Mesendoderm (in vitro differentiated cells): ENCODE measurements around the gene GARIN5B.

Source experiments
- DNase-seq: peaks from one replicate; pipeline ENCODE4 v3.0.0; 2013
- H2AK5ac ChIP-seq: 2 replicates; pipeline ENCODE4 v1.6.1; 2013; ENCODE audit warnings: low read length, inconsistent platforms
- H2BK120ac ChIP-seq: 2 replicates; pipeline ENCODE4 v1.6.1; 2013; ENCODE audit warnings: low read depth, mild to moderate bottlenecking, low read length, moderate library complexity, mixed read lengths
- H2BK15ac ChIP-seq: replicated peaks from 2 replicates; pipeline ENCODE4 v1.6.1; 2013; ENCODE audit warnings: low read depth, mild to moderate bottlenecking, moderate library complexity
- H2BK5ac ChIP-seq: 2 replicates; pipeline ENCODE4 v1.6.1; 2013; ENCODE audit warnings: low read length, inconsistent platforms
- H3K18ac ChIP-seq: 2 replicates; pipeline ENCODE4 v1.6.1; 2013; ENCODE audit warnings: mild to moderate bottlenecking, low read length, mixed read lengths
- H3K23ac ChIP-seq: one replicate; pipeline ENCODE4 v1.6.1; 2013; ENCODE audit warnings: low read length
- H3K27ac ChIP-seq: 2 replicates; pipeline ENCODE4 v1.5.1; 2013; ENCODE audit warnings: low read depth, mild to moderate bottlenecking, inconsistent platforms, low read length, moderate library complexity
- H3K27me3 ChIP-seq: 2 replicates; pipeline ENCODE4 v1.6.1; 2013; ENCODE audit warnings: low read length, control low read depth, mild to moderate bottlenecking, inconsistent platforms; ENCODE audit not compliant: insufficient read depth, poor library complexity
- H3K36me3 ChIP-seq: 2 replicates; pipeline ENCODE4 v1.6.1; 2013; ENCODE audit warnings: low read length, inconsistent platforms; ENCODE audit not compliant: control insufficient read depth, insufficient read depth
- H3K4ac ChIP-seq: one replicate; pipeline ENCODE4 v1.6.1; 2013; ENCODE audit warnings: low read depth, mild to moderate bottlenecking, low read length, moderate library complexity
- H3K4me1 ChIP-seq: 2 replicates; pipeline ENCODE4 v1.6.1; 2013; ENCODE audit warnings: low read depth, low read length, inconsistent platforms; ENCODE audit not compliant: control insufficient read depth
- H3K4me2 ChIP-seq: 2 replicates; pipeline ENCODE4 v1.6.1; 2013; ENCODE audit warnings: low read length
- H3K4me3 ChIP-seq: 2 replicates; pipeline ENCODE4 v1.5.1; 2013; ENCODE audit warnings: mild to moderate bottlenecking, low read length
- H3K56ac ChIP-seq: one replicate; pipeline ENCODE4 v1.6.1; 2013; ENCODE audit warnings: low read length
- H3K79me1 ChIP-seq: 2 replicates; pipeline ENCODE4 v1.6.1; 2013; ENCODE audit warnings: low read length, inconsistent platforms
- H3K79me2 ChIP-seq: 2 replicates; pipeline ENCODE4 v1.6.1; 2013; ENCODE audit warnings: mild to moderate bottlenecking, low read length; ENCODE audit not compliant: control insufficient read depth, insufficient read depth
- H3K9ac ChIP-seq: 2 replicates; pipeline ENCODE4 v1.6.1; 2013; ENCODE audit warnings: low read length, inconsistent platforms
- H4K5ac ChIP-seq: one replicate; pipeline ENCODE4 v1.6.1; 2013; ENCODE audit warnings: low read length
- H4K8ac ChIP-seq: one replicate; pipeline ENCODE4 v1.6.1; 2013; ENCODE audit warnings: low read depth, mild to moderate bottlenecking, control low read depth, low read length, moderate library complexity
- WGBS: extraction: QIAGEN DNeasy Blood & Tissue Kit; methylation state at CpG from one replicate; pipeline ENCODE4 v1.1.7; 2013; ENCODE audit warnings: low lambda C conversion rate, missing lambda C conversion rate; ENCODE audit not compliant: insufficient coverage; ENCODE audit errors: extremely low coverage; 5-methylcytosine and 5-hydroxymethylcytosine counted together

The GARIN5B gene

DNA sequence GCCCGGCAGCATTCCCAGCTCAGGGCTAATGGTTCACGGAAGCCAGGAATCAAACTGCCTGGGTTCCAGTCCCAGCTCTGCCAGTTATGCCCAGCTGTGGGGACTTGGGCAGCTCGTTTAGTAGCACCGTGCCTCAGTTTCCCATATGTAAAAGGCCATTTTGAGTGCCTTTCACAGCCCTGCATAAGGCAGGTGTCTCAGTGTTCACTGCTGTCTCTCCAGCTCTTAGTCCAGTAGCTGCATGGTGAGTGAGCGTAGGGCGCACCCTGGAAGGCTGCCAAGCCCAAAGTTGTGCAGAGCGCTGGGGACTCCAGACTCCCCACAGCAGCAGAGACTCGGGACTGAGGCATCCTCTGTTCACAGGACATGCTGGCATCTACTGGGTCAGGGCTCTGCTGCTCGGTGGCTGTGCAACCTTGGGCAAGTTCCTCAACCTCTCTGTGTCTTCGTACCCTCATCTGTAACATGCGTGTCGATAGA is 28.2 kb upstream of the GARIN5B start:
- H3K4me3 ChIP-seq = no peak overlapping the region
- H2BK15ac ChIP-seq = no peak overlapping the region
- peaks cover 25% of the 10 kb centered on the region for H3K79me2 ChIP-seq
- peaks cover 21% of the 10 kb centered on the region for H3K36me3 ChIP-seq
- peaks cover 12% of the 10 kb centered on the region for H3K4me1 ChIP-seq
- H4K8ac ChIP-seq = no peak overlapping the region
- H3K27me3 ChIP-seq = no peaks in the 10 kb centered on the region
- H3K18ac ChIP-seq = no peak overlapping the region
- DNase-seq = no peak
- WGBS = no CpG with 5 or more reads among the region's 12 CpGs
- H3K79me1 ChIP-seq = peaks cover 20% of the 10 kb centered on the region
- no peak overlapping the region for H2BK5ac ChIP-seq
- no peak overlapping the region for H3K4me2 ChIP-seq
- H4K5ac ChIP-seq = no peak overlapping the region
- no peak overlapping the region for H3K9ac ChIP-seq
- no peak overlapping the region for H2BK120ac ChIP-seq
- H3K4ac ChIP-seq = no peak overlapping the region
- H3K23ac ChIP-seq = no peak overlapping the region
- no peak overlapping the region for H3K56ac ChIP-seq
- no peak overlapping the region for H2AK5ac ChIP-seq
- no peak overlapping the region for H3K27ac ChIP-seq

GRCh38 chr19:55390461-55390880 is 27.4 kb upstream of the GARIN5B start:
- no peak overlapping the region for H3K18ac ChIP-seq
- H2BK5ac ChIP-seq = no peak overlapping the region
- no peak overlapping the region for H2BK15ac ChIP-seq
- H3K4ac ChIP-seq = no peak overlapping the region
- peaks cover 21% of the 10 kb centered on the region for H3K36me3 ChIP-seq
- H4K8ac ChIP-seq = no peak overlapping the region
- H3K79me1 ChIP-seq = peaks cover 23% of the 10 kb centered on the region
- no peak overlapping the region for H3K23ac ChIP-seq
- H4K5ac ChIP-seq = no peak overlapping the region
- no peak overlapping the region for H3K56ac ChIP-seq
- no peak overlapping the region for H2BK120ac ChIP-seq
- peaks cover 29% of the 10 kb centered on the region for H3K79me2 ChIP-seq
- H3K4me1 ChIP-seq = peaks cover 12% of the 10 kb centered on the region
- H3K27me3 ChIP-seq = no peaks in the 10 kb centered on the region
- no peak overlapping the region for H3K4me2 ChIP-seq
- DNase-seq = peak; percentile 67
- H3K4me3 ChIP-seq = no peak overlapping the region
- WGBS = no CpG with 5 or more reads among the region's 7 CpGs
- H2AK5ac ChIP-seq = no peak overlapping the region
- H3K9ac ChIP-seq = no peak overlapping the region
- H3K27ac ChIP-seq = no peak overlapping the region

DNA sequence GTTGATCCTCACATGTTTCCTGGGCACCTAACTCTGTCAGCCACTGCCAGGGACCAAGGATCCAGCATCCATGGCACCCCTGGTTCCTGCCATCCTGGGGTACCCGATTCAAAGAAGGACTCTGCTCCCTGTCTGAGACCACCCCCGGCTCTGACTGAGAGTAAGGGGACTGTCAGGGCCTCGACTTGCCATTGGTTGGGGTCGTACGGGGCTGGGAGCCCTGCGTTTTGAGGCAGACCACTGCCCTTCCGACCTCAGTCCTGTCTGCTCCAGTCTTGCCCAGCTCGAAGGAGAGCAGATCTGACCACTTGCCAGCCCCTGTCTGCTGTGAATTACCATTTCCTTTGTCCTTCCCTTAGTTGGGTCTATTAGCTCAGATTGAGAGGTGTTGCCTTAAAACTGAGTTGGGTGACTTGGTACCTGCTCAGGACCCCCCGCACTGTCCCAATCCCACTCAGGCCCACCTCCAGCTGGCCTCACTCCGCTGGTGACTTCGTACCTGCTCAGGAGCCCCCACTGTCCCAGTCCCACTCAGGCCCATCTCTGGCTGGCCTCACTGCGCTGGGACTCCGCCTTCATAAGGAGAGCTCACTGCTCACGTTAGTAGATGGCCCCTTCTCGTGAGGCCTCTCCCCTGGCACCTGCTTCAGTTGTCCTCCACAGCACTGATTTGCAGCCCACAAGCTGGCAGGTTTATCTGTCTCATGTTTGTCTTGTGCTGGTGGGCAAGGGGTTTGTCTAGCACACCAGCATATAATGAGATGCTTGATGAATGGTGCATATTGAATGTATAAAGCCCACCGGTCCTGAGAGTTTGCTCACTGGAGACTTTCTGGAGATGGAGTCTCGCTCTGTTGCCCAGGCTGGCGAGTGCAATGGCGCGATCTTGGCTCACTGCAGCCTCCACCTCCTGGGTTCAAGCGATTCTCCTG is 26.6 kb upstream of the GARIN5B start:
- no peak overlapping the region for H2BK120ac ChIP-seq
- H2BK5ac ChIP-seq = no peak overlapping the region
- no peak overlapping the region for H4K8ac ChIP-seq
- H3K36me3 ChIP-seq = peaks cover 21% of the 10 kb centered on the region
- H4K5ac ChIP-seq = no peak overlapping the region
- H3K4me2 ChIP-seq = no peak overlapping the region
- H3K4me3 ChIP-seq = no peak overlapping the region
- no CpG with 5 or more reads among the region's 21 CpGs for WGBS
- peak overlapping the region; percentile 30 for H3K9ac ChIP-seq
- H3K4ac ChIP-seq = no peak overlapping the region
- peaks cover 23% of the 10 kb centered on the region for H3K79me1 ChIP-seq
- no peak for DNase-seq
- no peak overlapping the region for H3K56ac ChIP-seq
- peaks cover 29% of the 10 kb centered on the region for H3K79me2 ChIP-seq
- H3K27ac ChIP-seq = no peak overlapping the region
- no peaks in the 10 kb centered on the region for H3K27me3 ChIP-seq
- no peak overlapping the region for H3K23ac ChIP-seq
- H3K18ac ChIP-seq = no peak overlapping the region
- H3K4me1 ChIP-seq = peaks cover 12% of the 10 kb centered on the region
- no peak overlapping the region for H2AK5ac ChIP-seq
- H2BK15ac ChIP-seq = no peak overlapping the region

DNA sequence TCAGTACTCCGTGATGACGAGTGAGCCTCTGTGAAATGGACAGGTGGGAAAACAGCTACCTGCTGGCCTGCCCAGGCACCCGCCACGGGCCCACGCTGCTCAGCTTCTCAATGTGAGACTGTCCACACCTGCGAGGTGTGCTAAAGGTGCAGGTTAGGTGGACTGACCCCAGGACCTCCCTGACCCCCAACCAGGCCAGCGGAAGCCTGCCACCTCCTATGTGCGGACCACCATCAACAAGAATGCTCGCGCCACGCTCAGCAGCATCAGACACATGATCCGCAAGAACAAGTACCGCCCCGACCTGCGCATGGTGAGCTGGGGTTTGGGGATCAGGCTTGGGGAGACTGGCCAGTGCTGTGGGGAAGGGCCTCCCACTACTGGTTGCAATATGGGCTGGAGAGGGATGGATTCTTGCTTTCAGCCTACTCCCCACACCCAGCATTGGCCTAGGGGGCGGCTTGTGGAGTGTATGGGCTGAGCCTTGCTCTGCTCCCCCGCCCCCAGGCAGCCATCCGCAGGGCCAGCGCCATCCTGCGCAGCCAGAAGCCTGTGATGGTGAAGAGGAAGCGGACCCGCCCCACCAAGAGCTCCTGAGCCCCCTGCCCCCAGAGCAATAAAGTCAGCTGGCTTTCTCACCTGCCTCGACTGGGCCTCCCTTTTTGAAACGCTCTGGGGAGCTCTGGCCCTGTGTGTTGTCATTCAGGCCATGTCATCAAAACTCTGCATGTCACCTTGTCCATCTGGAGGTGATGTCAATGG is 24.9 kb upstream of the GARIN5B start:
- DNase-seq = no peak
- peaks cover 14% of the 10 kb centered on the region for H3K4me1 ChIP-seq
- H3K79me2 ChIP-seq = peaks cover 29% of the 10 kb centered on the region
- H4K8ac ChIP-seq = no peak overlapping the region
- peaks cover 23% of the 10 kb centered on the region for H3K79me1 ChIP-seq
- no peak overlapping the region for H3K18ac ChIP-seq
- H3K36me3 ChIP-seq = peaks cover 21% of the 10 kb centered on the region
- H3K56ac ChIP-seq = peak overlapping the region; percentile 100
- H2AK5ac ChIP-seq = no peak overlapping the region
- H3K27me3 ChIP-seq = no peaks in the 10 kb centered on the region
- peak overlapping the region; percentile 90 for H3K4me2 ChIP-seq
- no peak overlapping the region for H2BK120ac ChIP-seq
- peak overlapping the region; percentile 100 for H3K9ac ChIP-seq
- no peak overlapping the region for H3K27ac ChIP-seq
- H4K5ac ChIP-seq = no peak overlapping the region
- no peak overlapping the region for H2BK15ac ChIP-seq
- H3K4me3 ChIP-seq = peak overlapping the region; percentile 100
- H2BK5ac ChIP-seq = no peak overlapping the region
- no peak overlapping the region for H3K4ac ChIP-seq
- WGBS = no CpG with 5 or more reads among the region's 24 CpGs
- no peak overlapping the region for H3K23ac ChIP-seq

DNA sequence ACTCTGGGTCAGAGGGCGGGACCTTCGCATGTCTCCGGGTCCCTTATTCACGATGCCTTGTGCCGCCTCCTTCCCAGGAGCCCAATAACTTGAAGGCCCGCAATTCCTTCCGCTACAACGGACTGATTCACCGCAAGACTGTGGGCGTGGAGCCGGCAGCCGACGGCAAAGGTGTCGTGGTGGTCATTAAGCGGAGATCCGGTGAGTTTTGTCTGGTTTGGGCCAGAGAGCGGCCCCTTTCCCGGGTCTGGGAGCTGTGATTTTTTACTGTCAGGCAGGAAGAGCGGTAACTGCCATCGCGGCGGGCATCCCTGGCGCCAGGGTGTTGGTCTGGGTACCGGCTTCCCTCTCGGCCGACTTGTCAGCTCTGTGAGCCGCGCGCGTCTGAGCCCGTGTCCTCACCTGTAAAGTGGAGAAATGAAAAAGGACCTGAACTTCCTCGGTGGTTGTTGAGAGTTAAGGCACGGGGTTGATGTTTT is 23.5 kb upstream of the GARIN5B start:
- Histone ChIP-seq H3K4me2 (peak overlapping the region; percentile 90), H3K56ac (peak overlapping the region; percentile 100), H3K4me3 (peak overlapping the region; percentile 100), H2BK15ac (no peak overlapping the region), H3K27me3 (no peaks in the 10 kb centered on the region), H3K9ac (peak overlapping the region; percentile 100), H2BK5ac (no peak overlapping the region), H3K79me2 (peaks cover 29% of the 10 kb centered on the region), H3K4ac (no peak overlapping the region), H3K18ac (no peak overlapping the region), H2AK5ac (no peak overlapping the region), H3K27ac (no peak overlapping the region), H3K23ac (peak overlapping the region; percentile 72), H3K4me1 (peaks cover 13% of the 10 kb centered on the region), H3K79me1 (peaks cover 23% of the 10 kb centered on the region), H4K5ac (no peak overlapping the region), H3K36me3 (peaks cover 21% of the 10 kb centered on the region), H2BK120ac (no peak overlapping the region), H4K8ac (no peak overlapping the region)
- WGBS = no CpG with 5 or more reads among the region's 33 CpGs
- no peak for DNase-seq
